Mucosa of stomach (tissue), 1 donor: ENCODE data around the gene PEAK3.

Experiments used
- H3K27me3 ChIP-seq: one replicate; pipeline ENCODE4 v1.7.0; 2013; ENCODE audit warnings: mild to moderate bottlenecking, low read length; ENCODE audit not compliant: control insufficient read depth, insufficient read depth
- H3K36me3 ChIP-seq: one replicate; pipeline ENCODE4 v1.7.0; 2013; ENCODE audit warnings: low read length; ENCODE audit not compliant: control insufficient read depth, insufficient read depth
- H3K4me1 ChIP-seq: one replicate; pipeline ENCODE4 v1.7.0; 2013; ENCODE audit warnings: mild to moderate bottlenecking, low read length; ENCODE audit not compliant: control insufficient read depth, insufficient read depth
- H3K4me3 ChIP-seq: one replicate; pipeline ENCODE4 v1.7.0; 2013; ENCODE audit warnings: low read length
- H3K9ac ChIP-seq: one replicate; pipeline ENCODE4 v1.7.0; 2013; ENCODE audit warnings: mild to moderate bottlenecking, low read length, moderate library complexity
- H3K9me3 ChIP-seq: one replicate; pipeline ENCODE4 v1.7.0; 2013; ENCODE audit warnings: mild to moderate bottlenecking, low read length, moderate library complexity; ENCODE audit not compliant: control insufficient read depth
- donor health status: Pancreatic carcinoma.

Gene PEAK3

GRCh38 chr19:2280633-2281264 is 1.2 kb downstream of the PEAK3 start:
- Histone ChIP-seq H3K4me1 (peaks cover 15% of the 10 kb centered on the region), H3K27me3 (peaks cover 18% of the 10 kb centered on the region), H3K9me3 (no peaks in the 10 kb centered on the region), H3K9ac (no peak overlapping the region), H3K36me3 (no peaks in the 10 kb centered on the region), H3K4me3 (no peak overlapping the region)

- no peaks in the 10 kb centered on the region for H3K36me3 ChIP-seq
- H3K9ac ChIP-seq, result no peak overlapping the region
- H3K27me3 ChIP-seq, result peaks cover 14% of the 10 kb centered on the region
- no peak overlapping the region for H3K4me3 ChIP-seq
- no peaks in the 10 kb centered on the region for H3K9me3 ChIP-seq
- peaks cover 33% of the 10 kb centered on the region for H3K4me1 ChIP-seq
Observed at GRCh38 chr19:2278459-2279158, 3.4 kb downstream of the PEAK3 start.

GRCh38 chr19:2277138-2277537 is 4.8 kb downstream of the PEAK3 start:
- H3K27me3 ChIP-seq, result peaks cover 6% of the 10 kb centered on the region
- H3K4me3 ChIP-seq, result no peak overlapping the region
- no peaks in the 10 kb centered on the region for H3K36me3 ChIP-seq
- H3K9ac ChIP-seq, result no peak overlapping the region
- H3K9me3 ChIP-seq, result no peaks in the 10 kb centered on the region
- peaks cover 43% of the 10 kb centered on the region for H3K4me1 ChIP-seq

GRCh38 chr19:2276429-2276986 is 5.5 kb downstream of the PEAK3 start:
- Histone ChIP-seq H3K4me1 (peaks cover 49% of the 10 kb centered on the region), H3K9me3 (no peaks in the 10 kb centered on the region), H3K27me3 (peaks cover under 1% of the 10 kb centered on the region), H3K36me3 (no peaks in the 10 kb centered on the region), H3K4me3 (no peak overlapping the region), H3K9ac (no peak overlapping the region)

GRCh38 chr19:2275588-2276428 is 6.2 kb downstream of the PEAK3 start:
- Histone ChIP-seq H3K4me3 (no peak overlapping the region), H3K27me3 (no peaks in the 10 kb centered on the region), H3K36me3 (no peaks in the 10 kb centered on the region), H3K9me3 (no peaks in the 10 kb centered on the region), H3K4me1 (peaks cover 54% of the 10 kb centered on the region), H3K9ac (no peak overlapping the region)

GRCh38 chr19:2274931-2275535 is 6.9 kb downstream of the PEAK3 start:
- H3K9ac ChIP-seq, result no peak overlapping the region
- no peak overlapping the region for H3K4me3 ChIP-seq
- H3K4me1 ChIP-seq, result peaks cover 54% of the 10 kb centered on the region

GRCh38 chr19:2274185-2274711 is 7.7 kb downstream of the PEAK3 start:
- no peak overlapping the region for H3K4me3 ChIP-seq
- peak overlapping the region; percentile 14 for H3K9ac ChIP-seq

More at GRCh38 chr19:2274931-2275535, 6.9 kb downstream of the PEAK3 start:
- H3K36me3 ChIP-seq, result no peaks in the 10 kb centered on the region
- H3K27me3 ChIP-seq, result no peaks in the 10 kb centered on the region
- no peaks in the 10 kb centered on the region for H3K9me3 ChIP-seq

GRCh38 chr19:2273356-2274184 is 8.4 kb downstream of the PEAK3 start:
- Histone ChIP-seq H3K4me1 (peaks cover 54% of the 10 kb centered on the region), H3K9me3 (no peaks in the 10 kb centered on the region), H3K27me3 (no peaks in the 10 kb centered on the region), H3K4me3 (no peak overlapping the region), H3K9ac (peak overlapping the region; percentile 14), H3K36me3 (no peaks in the 10 kb centered on the region)

More at GRCh38 chr19:2274185-2274711, 7.7 kb downstream of the PEAK3 start:
- Histone ChIP-seq H3K4me1 (peaks cover 54% of the 10 kb centered on the region), H3K27me3 (no peaks in the 10 kb centered on the region), H3K9me3 (no peaks in the 10 kb centered on the region), H3K36me3 (no peaks in the 10 kb centered on the region)

GRCh38 chr19:2271234-2272103 is 10.5 kb downstream of the PEAK3 start:
- H3K9ac ChIP-seq, result peak overlapping the region; percentile 80
- peaks cover 58% of the 10 kb centered on the region for H3K4me1 ChIP-seq
- no peaks in the 10 kb centered on the region for H3K36me3 ChIP-seq
- no peaks in the 10 kb centered on the region for H3K9me3 ChIP-seq
- no peaks in the 10 kb centered on the region for H3K27me3 ChIP-seq
- peak overlapping the region; percentile 17 for H3K4me3 ChIP-seq

GRCh38 chr19:2270423-2271233 is 11.3 kb downstream of the PEAK3 start:
- H3K36me3 ChIP-seq, result no peaks in the 10 kb centered on the region
- peaks cover 54% of the 10 kb centered on the region for H3K4me1 ChIP-seq
- no peaks in the 10 kb centered on the region for H3K9me3 ChIP-seq
- peak overlapping the region; percentile 77 for H3K4me3 ChIP-seq
- H3K27me3 ChIP-seq, result no peaks in the 10 kb centered on the region
- H3K9ac ChIP-seq, result peak overlapping the region; percentile 95
